GM12864 (cell line): Measurements from ENCODE around the gene ABCF1.
"Not testable (repeated sequence)": the region's sequence is repeated elsewhere in the genome, so short reads cannot be mapped to it uniquely, and the experiment has no call there.

Experiments
- DNase-seq: peaks from one replicate; pipeline ENCODE4 v3.0.0-alpha.2; 2011; ENCODE audit warnings: low read depth
- H3K4me3 ChIP-seq: 2 replicates; pipeline ENCODE4 v1.5.1; 2011; ENCODE audit warnings: mild to moderate bottlenecking, low read depth, low read length, control low read depth
- TF ChIP-seq, protein P1 (sequence below): IDR thresholded peaks from 2 replicates; pipeline ENCODE4 v1.5.1; 2011; ENCODE audit warnings: low read depth, mild to moderate bottlenecking, moderate library complexity, low read length, control low read depth, inconsistent platforms; ENCODE audit errors: missing control alignments

ABCF1 gene

DNA sequence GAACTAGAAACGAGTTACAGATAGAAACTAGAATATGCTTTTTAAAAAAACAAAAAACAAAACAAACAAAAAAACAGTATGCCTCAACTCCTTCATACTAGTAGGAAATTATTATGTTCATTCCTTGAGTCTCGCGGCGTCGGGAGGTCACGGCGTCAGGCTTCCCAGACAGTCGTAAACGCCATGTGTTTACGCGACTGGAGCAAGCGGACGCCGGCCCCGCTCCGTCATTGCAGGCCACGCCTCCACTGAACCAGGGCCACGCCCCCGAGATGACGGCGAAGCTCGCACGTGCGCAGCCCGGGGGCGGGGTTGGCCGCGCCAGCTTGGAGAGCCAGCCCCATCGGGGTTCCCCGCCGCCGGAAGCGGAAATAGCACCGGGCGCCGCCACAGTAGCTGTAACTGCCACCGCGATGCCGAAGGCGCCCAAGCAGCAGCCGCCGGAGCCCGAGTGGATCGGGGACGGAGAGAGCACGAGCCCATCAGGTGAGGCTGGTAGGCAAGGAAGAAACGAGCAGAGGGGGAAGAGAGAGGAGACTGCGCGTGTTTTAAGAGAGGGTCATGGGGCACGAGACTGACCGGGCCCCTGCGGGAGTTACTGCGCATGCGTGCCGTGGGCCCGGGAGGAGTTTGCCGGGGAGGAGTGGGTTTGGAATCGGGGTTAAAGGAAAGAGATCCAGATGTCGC is at the start of gene ABCF1:
ABCF1 (plus strand) TSS at position 368 of the 687 bp plus-strand sequence; CDS start at position 414, 46 bp downstream.
- TF ChIP-seq, protein P1, sequence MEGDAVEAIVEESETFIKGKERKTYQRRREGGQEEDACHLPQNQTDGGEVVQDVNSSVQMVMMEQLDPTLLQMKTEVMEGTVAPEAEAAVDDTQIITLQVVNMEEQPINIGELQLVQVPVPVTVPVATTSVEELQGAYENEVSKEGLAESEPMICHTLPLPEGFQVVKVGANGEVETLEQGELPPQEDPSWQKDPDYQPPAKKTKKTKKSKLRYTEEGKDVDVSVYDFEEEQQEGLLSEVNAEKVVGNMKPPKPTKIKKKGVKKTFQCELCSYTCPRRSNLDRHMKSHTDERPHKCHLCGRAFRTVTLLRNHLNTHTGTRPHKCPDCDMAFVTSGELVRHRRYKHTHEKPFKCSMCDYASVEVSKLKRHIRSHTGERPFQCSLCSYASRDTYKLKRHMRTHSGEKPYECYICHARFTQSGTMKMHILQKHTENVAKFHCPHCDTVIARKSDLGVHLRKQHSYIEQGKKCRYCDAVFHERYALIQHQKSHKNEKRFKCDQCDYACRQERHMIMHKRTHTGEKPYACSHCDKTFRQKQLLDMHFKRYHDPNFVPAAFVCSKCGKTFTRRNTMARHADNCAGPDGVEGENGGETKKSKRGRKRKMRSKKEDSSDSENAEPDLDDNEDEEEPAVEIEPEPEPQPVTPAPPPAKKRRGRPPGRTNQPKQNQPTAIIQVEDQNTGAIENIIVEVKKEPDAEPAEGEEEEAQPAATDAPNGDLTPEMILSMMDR: no peak
- peak within 1 kb of the TSS; percentile 86 for H3K4me3 ChIP-seq
- peak; percentile 84 for DNase-seq

DNA sequence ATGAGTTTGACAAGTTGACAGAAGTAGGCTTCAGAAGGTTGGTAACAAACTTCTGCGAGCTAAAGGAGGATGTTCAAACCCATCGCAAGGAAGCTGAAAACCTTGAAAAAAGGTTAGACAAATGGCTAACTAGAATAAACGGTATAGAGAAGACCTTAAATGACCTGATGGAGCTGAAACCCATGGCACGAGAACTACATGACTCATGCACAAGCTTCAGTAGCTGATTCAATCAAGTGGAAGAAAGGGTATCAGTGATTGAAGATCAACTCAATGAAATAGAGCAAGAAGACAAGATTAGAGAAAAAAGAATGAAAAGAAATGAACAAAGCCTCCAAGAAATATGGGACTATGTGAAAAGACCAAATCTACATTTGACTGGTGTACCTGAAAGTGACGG is 49.3 kb upstream of the ABCF1 start:
- DNase-seq, H3K4me3 ChIP-seq: not testable (repeated sequence)

GRCh38 chr6:30526444-30526843 is 44.8 kb upstream of the ABCF1 start:
- not testable (repeated sequence) for DNase-seq, H3K4me3 ChIP-seq

- DNase-seq: peak; percentile 78
- not testable (repeated sequence) for H3K4me3 ChIP-seq
Observed at GRCh38 chr6:30529349-30529875, 41.8 kb upstream of the ABCF1 start.

- TF ChIP-seq, protein P1: no peak
- H3K4me3 ChIP-seq: no peak overlapping the region
- no peak for DNase-seq
Observed at GRCh38 chr6:30530014-30530413, 41.2 kb upstream of the ABCF1 start.

- TF ChIP-seq, protein P1: no peak
- H3K4me3 ChIP-seq: no peak overlapping the region
- DNase-seq: no peak
Observed at GRCh38 chr6:30533460-30534294, 37.6 kb upstream of the ABCF1 start.

GRCh38 chr6:30537931-30538330 is 33.3 kb upstream of the ABCF1 start:
- DNase-seq: no peak
- TF ChIP-seq, protein P1: no peak

DNA sequence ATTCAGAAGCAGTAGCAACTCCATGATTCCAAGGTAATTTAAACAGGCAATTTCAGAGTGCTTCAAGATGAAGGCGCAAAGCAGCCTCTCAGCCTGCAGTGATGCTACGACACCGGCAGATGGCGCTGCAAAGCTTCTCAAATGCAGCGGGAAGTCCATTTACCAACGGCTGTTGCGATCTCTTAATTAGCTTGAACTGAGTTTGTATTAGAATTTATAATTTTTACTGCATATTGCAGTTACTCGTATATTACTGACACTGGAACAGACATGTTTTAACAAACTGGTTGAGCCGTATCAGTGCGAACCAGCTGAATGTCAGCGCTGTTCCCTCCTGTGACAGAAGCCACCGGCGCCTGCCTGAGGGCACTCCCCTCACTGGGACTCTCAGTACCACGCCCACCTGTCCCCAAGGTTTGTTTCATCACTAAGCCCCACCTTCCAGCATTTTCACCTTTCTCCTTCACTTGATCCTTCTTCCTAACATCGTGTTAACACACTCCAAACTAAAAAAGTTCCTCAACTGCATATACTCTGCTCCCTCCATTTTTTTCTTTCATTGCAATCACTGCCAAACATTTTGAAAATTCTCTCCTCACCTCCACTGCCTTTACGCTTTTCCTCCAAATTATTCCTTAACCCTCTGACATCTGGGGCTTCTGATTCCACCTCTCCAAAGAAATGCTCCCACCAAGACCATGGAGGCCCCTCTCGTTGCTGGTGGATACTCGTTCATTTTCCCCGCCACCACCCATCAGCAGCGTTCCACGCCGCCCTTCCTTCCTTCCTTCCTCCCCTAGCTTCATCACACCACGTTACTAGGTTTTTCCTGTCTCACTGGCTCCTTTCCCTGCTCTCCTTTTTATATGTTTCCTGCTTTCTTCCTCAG is 29.5 kb upstream of the ABCF1 start:
- peak; percentile 70 for DNase-seq
- peak overlapping the region; percentile 36 for H3K4me3 ChIP-seq
- TF ChIP-seq, protein P1: peak; percentile 99

More at GRCh38 chr6:30537931-30538330, 33.3 kb upstream of the ABCF1 start:
- H3K4me3 ChIP-seq: no peak overlapping the region
